Jurkat, Clone E6-1 (cell line): ENCODE data around the gene OR4D11. TPM values are rescaled to one million over a fixed set of nuclear protein-coding genes. Genes with fewer than 3 reads are reported as not detected.
"Not testable (repeated sequence)": the region's sequence is repeated elsewhere in the genome, so short reads cannot be mapped to it uniquely, and the experiment has no call there.

Experiments used
- DNase-seq: peaks from one replicate; pipeline ENCODE4 v3.0.0-alpha.2; 2011; ENCODE audit warnings: low read depth, low spot score
- H3K4me3 ChIP-seq: 2 replicates; pipeline ENCODE4 v1.5.1; 2011; ENCODE audit warnings: mild to moderate bottlenecking, low read length, control low read depth, moderate library complexity
- polyA plus RNA-seq: library from polyadenylated mRNA; unstranded; fragments of >200 nt; gene quantifications from one replicate; pipeline ENCODE4 v1.2.1, GENCODE V29; 2012; ENCODE audit warnings: missing spikeins; ENCODE audit not compliant: insufficient read length, insufficient read depth

OR4D11 gene
- not detected for polyA plus RNA-seq

DNA sequence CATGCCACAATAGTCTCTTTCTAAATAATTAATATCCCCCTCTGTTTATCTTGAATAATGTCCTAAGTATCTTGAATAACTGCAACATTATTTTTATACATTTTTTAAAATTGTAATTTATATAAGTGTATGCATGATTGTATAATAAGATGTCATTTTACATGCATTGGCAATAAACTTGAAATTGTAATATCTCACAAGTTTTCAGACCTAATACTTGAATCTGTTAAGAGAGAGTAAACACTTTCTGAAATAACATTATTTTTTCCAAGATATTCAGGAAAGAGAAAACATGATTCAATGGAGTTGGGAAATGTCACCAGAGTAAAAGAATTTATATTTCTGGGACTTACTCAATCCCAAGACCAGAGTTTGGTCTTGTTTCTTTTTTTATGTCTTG, at the start of gene OR4D11:
TSS of gene OR4D11 (plus strand) at position 301 of the 400 bp plus-strand sequence. CDS start at position 301, 0 bp downstream.
- H3K4me3 ChIP-seq, result no peak within 1 kb of the TSS

GRCh38 chr11:59456661-59457060, 46.7 kb upstream of the OR4D11 start, which contains the start of gene OR4D6:
TSS of gene OR4D6 (plus strand) at chr11:59456961. CDS start at chr11:59456961, 0 bp downstream.
- no peak for DNase-seq
- H3K4me3 ChIP-seq, result no peak within 1 kb of the TSS

More for the DNA sequence above, at the start of gene OR4D11:
- DNase-seq, result no peak

DNA sequence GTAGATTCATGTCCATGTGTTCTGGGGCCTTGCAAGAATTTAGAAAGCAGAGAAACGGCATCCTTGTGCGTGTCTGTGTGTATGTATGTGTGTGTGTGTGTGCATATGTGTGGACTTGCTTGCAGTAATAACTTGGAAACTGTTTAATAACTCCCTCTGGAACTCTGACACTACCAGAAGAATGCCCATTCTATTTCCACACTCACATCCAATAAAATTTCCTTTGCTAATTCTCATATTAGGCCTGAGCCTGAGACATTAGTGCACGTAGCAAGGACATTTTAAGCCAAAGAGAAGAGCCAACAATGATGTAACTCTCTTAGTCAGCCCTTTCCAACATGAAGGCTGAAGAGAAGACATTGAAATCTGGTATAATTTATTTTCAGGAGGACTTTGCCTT, 43.5 kb upstream of the OR4D11 start:
- no peak for DNase-seq
- no peak overlapping the region for H3K4me3 ChIP-seq

DNA sequence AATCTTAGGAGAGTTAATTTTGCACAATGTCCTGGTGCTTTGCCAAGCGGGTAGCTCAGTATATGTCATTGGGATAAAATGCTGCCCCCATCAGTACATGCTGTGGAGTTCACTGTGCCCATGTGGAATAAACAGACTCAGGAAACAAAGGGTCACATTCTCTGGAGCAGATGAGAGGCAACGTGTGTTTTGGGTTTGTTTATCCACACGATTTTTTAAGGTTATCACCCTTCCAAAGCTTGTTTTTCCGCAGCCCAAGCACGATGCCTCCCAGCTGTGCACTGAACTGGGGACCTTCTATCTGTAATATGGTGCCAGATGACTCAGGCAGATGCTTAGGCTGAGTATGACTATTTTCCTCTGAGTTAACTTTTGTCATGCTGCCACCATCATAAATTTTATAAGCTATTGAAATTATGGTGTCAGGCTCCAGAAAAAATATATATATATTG, 40.2 kb upstream of the OR4D11 start:
- no peak overlapping the region for H3K4me3 ChIP-seq
- no peak for DNase-seq

- H3K4me3 ChIP-seq, result no peak within 1 kb of the TSS
- no peak for DNase-seq
Measured at GRCh38 chr11:59473015-59473414, 30.4 kb upstream of the OR4D11 start, which contains the start of gene OR4D10. TSS of gene OR4D10 (plus strand) at chr11:59473315. CDS start at chr11:59477430, 4,115 bp downstream.

DNA sequence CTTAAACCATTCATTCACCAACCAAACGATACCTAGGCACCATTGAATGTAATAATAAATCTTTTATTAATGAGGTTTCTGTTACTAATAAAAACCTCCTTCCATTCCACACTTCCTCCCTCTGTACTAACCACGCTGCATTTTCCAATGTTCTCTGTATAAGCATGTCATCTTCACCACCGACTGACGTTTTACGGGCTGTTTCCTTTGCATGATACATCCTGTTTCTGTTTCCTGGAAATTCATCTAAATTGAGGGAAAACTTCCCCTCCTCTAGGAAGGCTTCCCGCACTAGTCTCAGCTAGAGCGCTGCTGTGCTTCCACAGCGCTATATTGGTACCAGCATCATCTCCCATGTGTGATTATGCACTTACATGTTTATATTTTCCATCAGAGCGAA, 28.2 kb upstream of the OR4D11 start:
- DNase-seq, result no peak
- no peak overlapping the region for H3K4me3 ChIP-seq

DNA sequence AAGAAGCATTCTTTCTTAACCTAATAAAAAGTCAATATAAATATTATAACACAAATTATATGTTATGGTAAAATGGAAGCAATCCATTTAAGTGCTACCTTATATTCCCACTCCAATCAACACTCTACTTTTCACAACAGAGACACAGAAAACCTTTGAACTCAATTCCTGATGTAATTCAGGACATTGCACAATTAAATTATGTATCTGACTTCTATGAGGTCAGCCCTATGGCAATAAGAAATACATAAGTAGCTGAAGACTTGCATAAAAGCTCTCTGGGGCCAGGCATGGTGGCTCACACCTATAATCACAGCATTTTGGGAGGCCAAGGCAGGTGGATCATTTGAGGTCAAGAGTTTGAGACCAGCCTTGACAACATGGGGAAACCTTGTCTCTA, 23.5 kb upstream of the OR4D11 start:
- DNase-seq, result no peak

GRCh38 chr11:59480359-59480758, 23.0 kb upstream of the OR4D11 start:
- DNase-seq, result no peak
- no peak overlapping the region for H3K4me3 ChIP-seq

More for the DNA sequence above, 23.5 kb upstream of the OR4D11 start:
- no peak overlapping the region for H3K4me3 ChIP-seq

- H3K4me3 ChIP-seq, result no peak overlapping the region
- no peak for DNase-seq
Measured at GRCh38 chr11:59501931-59502330, 1.4 kb upstream of the OR4D11 start.

DNA sequence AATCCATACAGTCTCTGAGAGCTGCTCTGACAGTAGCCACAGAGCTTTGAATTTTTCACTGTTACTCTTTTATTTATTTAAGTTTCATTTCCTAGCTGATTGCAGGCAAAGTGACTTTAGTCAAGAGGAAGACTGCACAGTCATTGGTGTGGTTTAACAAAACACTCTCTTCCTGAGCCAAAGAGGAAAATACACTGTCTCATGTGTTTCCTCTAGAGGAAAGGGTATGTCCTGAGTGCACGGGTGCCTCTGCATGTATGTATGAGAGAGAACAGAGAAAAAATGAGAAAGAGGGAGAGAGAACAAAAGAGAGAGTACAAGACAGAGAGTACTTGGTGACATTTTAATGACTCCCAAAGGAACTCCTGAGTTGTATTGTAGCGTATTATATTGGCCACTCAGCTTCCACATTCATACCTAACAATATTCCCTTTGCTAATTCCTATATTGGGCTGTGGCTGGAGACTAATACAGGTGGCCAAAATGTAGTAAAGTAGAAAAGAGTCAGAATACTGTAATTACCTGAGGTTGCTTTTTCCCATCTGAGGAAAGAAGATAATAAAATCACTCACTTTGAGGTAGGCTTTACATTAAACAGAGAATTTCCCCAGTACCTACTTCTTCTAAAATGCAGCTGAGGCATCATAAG, 7.7 kb downstream of the OR4D11 start, which contains the start of gene OR4D9:
TSS of gene OR4D9 (plus strand) at position 599 of the 649 bp plus-strand sequence. CDS start 3,374 bp downstream, outside the sequence.
- DNase-seq, result peak; percentile 78

GRCh38 chr11:59511675-59512074, 8.3 kb downstream of the OR4D11 start:
- DNase-seq, result no peak
- no peak overlapping the region for H3K4me3 ChIP-seq

More for the DNA sequence above, 7.7 kb downstream of the OR4D11 start, which contains the start of gene OR4D9:
- H3K4me3 ChIP-seq, result no peak within 1 kb of the TSS

DNA sequence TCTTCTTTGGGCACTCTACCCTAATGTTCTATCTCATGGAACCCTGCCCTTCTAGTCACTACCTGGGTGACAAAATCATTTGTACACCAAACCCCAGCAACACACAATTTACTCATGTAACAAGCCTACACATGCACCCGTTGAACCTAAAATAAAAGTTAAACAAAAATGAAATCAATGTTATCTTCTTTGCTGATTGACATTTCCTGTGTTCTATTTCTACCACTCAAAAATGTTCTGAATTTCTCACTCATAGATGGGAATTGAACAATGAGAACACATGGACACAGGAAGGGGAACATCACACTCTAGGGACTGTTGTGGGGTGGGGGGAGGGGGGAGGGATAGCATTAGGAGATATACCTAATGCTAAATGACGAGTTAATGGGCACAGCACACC, 16.8 kb downstream of the OR4D11 start:
- DNase-seq, H3K4me3 ChIP-seq: not testable (repeated sequence)

DNA sequence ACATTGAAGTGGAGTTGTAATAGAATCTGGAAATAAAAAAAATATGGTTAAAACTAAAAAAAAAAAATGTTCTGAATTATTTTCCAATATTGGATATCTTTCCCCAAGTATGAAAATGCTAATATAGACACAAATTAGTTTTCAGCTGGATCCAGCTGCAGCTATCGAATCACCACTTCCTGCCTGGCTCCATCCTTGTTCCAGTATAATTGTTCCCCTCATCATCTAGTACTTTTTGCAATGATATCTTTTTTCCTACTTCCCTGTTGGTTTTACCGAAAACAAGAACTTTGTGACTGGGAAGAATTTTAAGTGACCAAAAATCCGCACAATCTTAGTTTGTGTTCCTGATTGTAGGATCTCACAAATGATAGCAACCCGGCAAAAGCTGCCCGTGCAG, 17.4 kb downstream of the OR4D11 start:
- H3K4me3 ChIP-seq, result no peak overlapping the region
- no peak for DNase-seq

GRCh38 chr11:59523541-59523940, 20.2 kb downstream of the OR4D11 start:
- no peak overlapping the region for H3K4me3 ChIP-seq
- DNase-seq, result no peak

DNA sequence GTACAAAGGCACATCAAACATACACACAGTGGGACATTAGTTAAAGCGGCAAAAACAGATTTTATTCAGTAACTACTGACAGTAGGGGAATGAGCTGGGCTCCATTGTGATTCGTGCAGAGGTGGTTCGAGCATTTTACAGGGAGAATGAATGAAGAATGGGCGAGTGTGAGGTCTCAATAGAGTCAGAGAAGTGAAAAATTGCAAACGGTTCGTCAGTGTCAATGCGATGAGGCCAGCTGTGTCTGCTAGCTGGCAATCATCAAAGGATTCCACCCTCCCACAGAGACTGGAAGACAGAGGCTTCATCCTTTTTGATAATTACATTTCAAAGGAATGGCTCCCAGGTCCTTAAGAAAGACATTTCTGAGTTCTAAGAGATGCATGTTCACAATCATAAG, 25.3 kb downstream of the OR4D11 start:
- DNase-seq, result no peak
- H3K4me3 ChIP-seq, result no peak overlapping the region

DNA sequence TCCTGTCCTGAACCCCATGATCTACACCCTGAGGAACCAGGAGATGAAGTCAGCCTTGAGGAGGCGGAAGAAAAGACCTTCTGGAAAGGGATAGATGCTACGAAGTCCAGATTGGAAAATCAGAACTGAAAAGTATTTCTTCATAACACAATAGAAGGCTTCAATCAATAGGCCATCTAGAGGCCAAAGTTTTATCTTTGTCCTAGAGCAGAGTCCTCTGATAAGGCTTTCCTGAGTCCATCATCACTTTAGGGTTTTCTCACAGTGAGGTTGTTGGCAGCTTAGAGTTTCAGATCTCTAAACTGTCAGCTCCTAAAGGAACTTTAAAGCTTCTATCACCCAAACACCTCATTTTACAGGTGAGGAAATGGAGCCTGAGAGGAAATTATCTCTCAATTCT, 29.2 kb downstream of the OR4D11 start:
- DNase-seq, result no peak
- H3K4me3 ChIP-seq, result no peak overlapping the region

DNA sequence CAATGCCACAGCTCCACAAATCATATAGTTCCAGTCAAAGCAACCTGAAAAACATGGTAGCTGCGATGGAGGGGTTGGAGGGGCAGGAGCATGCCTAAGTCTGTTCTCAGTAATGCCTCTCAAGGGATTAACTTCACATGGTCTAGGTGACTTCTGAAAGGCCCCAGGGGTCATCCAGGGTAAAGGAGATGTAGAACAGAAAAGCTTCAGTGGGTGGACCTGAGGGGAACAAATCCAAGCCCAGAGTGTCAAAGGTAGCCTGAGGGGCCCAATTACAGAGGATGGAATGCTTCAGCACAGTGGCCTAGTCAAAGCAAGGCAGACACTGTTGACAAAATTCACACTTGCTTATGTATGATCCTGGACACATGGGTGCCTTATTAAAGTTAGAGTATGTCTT, 31.3 kb downstream of the OR4D11 start:
- DNase-seq, result no peak

DNA sequence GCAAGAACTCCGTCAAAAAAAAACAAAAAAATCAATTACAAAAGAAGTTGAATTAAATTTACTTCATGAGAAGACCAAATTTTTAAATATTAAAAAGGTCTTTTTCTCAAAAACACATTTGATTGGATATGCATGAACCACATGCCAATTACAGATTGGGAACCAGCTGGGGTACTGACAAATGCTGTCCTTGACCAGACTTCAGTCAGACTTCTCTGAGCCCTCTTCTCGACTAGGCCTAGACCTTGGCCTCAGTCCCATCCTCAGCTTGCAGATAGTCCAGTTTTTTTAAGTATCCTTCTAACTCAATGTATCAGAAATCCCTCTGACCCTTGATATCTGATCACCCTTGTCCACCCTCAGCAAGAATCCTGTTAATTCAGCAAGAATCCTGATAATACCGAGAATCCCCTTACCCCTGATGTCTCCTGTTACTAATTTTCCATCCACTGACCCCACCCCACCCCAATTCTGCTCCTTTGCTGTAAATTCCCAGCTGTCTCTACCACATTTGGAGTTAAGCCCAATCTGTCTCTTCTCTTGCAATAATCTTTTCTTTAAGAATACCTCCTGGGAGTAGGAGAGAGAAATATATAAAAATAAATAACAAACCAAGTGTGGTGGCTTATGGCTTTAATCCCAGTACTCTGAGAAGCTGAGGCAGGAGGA, 38.9 kb downstream of the OR4D11 start:
- DNase-seq, result no peak
- H3K4me3 ChIP-seq, result no peak overlapping the region

More for the DNA sequence above, 31.3 kb downstream of the OR4D11 start:
- H3K4me3 ChIP-seq, result no peak overlapping the region

DNA sequence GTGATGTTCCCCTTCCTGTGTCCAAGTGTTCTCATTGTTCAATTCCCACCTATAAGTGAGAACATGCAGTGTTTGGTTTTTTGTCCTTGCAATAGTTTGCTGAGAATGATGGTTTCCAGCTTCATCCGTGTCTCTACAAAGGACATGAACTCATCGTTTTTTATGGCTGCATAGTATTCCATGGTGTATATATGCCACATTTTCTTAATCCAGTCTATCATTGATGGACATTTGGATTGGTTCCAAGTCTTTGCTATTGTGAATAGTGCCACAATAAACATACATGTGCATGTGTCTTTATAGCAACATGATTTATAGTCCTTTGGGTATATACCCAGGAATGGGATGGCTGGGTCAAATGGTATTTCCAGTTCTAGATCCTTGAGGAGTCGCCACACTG, 40.3 kb downstream of the OR4D11 start:
- not testable (repeated sequence) for H3K4me3 ChIP-seq, DNase-seq

- DNase-seq, result no peak
- no peak overlapping the region for H3K4me3 ChIP-seq
Measured at GRCh38 chr11:59544869-59545178, 41.4 kb downstream of the OR4D11 start.
